Kidney epithelial cell (primary cell): Measurements from ENCODE around the gene ZNF597. TPM values are rescaled to one million over a fixed set of nuclear protein-coding genes. Genes with fewer than 3 reads are reported as not detected.

Experiments
- DNase-seq: peaks from one replicate; pipeline ENCODE4 v3.0.0-alpha.2; 2010; ENCODE audit warnings: low read depth
- H3K27me3 ChIP-seq: 2 replicates; pipeline ENCODE4 v1.6.0; 2011; ENCODE audit warnings: low read length; ENCODE audit not compliant: control insufficient read depth, insufficient read depth
- H3K36me3 ChIP-seq: 2 replicates; pipeline ENCODE4 v1.5.1; 2011; ENCODE audit warnings: low read length; ENCODE audit not compliant: control insufficient read depth, insufficient read depth
- H3K4me3 ChIP-seq: 2 replicates; pipeline ENCODE4 v1.5.1; 2011; ENCODE audit warnings: low read depth, mild to moderate bottlenecking, control low read depth, low read length
- total RNA-seq: library from RNA; depleted of rRNA; stranded (reverse); fragments of >200 nt; gene quantifications from 2 replicates; pipeline ENCODE4 v1.2.3, GENCODE V29; 2015
- TF ChIP-seq, protein P1 (sequence below): IDR thresholded peaks from 2 replicates; pipeline ENCODE4 v1.5.1; 2011; ENCODE audit warnings: mild to moderate bottlenecking, moderate library complexity, low read length, control low read depth, inconsistent platforms; ENCODE audit not compliant: insufficient read depth, poor library complexity, severe bottlenecking

The ZNF597 gene
- total RNA-seq, 1 donor from 2014 or later: 1.7 TPM

DNA sequence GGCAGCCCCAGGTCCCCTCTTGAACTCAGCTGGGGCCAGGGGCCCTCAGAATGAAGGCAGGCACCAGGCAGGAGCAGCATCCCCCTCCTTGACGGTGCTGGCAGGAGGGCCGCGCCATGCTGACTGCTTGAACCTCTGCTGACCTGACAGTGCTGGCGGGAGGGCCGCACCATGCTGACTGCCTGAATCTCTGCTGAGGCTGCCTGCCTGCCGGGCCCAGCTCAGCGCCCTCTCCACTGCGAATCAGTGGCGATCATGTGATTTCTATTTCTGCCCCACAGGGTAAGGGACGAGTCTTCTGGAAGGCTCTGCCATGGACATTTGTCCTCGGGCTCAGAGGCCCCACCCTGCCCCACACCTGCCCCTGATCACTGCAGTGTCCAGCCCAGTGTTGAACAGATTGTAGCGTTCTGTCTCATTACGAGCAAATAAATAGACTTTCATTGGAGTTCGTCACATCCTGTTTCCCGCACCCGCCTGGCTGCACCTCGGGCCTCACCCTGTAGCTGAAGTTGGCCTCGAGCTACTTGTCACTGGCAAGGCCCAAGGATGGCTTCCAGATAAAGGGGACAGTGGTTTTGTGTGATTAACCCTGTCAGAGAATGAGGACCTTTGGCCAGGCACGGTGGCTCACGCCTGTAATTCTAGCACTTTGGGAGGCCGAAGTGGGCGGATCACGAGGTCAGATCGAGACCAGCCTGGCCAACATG is 43.4 kb upstream of the ZNF597 start:
- Histone ChIP-seq H3K27me3 (no peaks in the 10 kb centered on the region), H3K4me3 (no peak overlapping the region), H3K36me3 (peaks cover 5% of the 10 kb centered on the region)
- TF ChIP-seq, protein P1, sequence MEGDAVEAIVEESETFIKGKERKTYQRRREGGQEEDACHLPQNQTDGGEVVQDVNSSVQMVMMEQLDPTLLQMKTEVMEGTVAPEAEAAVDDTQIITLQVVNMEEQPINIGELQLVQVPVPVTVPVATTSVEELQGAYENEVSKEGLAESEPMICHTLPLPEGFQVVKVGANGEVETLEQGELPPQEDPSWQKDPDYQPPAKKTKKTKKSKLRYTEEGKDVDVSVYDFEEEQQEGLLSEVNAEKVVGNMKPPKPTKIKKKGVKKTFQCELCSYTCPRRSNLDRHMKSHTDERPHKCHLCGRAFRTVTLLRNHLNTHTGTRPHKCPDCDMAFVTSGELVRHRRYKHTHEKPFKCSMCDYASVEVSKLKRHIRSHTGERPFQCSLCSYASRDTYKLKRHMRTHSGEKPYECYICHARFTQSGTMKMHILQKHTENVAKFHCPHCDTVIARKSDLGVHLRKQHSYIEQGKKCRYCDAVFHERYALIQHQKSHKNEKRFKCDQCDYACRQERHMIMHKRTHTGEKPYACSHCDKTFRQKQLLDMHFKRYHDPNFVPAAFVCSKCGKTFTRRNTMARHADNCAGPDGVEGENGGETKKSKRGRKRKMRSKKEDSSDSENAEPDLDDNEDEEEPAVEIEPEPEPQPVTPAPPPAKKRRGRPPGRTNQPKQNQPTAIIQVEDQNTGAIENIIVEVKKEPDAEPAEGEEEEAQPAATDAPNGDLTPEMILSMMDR: no peak
- no peak for DNase-seq

DNA sequence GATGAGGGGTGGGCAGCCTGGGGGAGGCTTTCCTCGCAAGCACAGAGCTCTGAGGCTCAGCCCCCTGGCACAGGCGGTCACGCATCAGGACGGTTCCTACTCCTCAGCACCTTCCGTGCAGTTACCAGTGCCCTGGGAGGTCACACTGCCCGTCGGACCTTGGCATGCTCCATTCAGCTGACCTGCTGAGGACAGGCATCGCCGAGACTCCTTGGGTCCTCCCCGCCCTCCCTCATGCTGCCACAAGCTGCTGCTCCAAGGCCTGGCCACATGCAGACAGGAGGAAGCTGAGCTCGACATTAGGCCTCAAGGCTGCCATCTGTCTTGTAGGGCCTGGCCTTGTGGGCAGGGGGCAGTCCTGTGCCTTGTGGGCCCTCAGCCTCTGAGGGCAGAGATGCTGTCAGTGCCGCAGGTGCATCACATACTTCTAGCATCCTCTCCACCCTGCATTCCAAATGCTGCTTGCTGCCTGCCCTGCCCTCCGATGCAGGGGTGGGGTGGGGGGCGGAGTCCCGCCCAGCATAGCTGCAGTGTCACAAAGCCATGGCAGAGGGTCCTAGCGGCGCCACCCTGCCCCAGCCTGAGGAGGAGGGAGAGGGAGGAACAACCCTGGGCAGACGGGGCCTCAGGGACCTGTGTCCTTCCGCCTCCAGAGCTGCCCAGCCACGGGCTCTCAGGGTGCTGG is 42.7 kb upstream of the ZNF597 start:
- Histone ChIP-seq H3K4me3 (no peak overlapping the region), H3K27me3 (no peaks in the 10 kb centered on the region), H3K36me3 (peaks cover 5% of the 10 kb centered on the region)
- TF ChIP-seq, protein P1: no peak
- DNase-seq: no peak

DNA sequence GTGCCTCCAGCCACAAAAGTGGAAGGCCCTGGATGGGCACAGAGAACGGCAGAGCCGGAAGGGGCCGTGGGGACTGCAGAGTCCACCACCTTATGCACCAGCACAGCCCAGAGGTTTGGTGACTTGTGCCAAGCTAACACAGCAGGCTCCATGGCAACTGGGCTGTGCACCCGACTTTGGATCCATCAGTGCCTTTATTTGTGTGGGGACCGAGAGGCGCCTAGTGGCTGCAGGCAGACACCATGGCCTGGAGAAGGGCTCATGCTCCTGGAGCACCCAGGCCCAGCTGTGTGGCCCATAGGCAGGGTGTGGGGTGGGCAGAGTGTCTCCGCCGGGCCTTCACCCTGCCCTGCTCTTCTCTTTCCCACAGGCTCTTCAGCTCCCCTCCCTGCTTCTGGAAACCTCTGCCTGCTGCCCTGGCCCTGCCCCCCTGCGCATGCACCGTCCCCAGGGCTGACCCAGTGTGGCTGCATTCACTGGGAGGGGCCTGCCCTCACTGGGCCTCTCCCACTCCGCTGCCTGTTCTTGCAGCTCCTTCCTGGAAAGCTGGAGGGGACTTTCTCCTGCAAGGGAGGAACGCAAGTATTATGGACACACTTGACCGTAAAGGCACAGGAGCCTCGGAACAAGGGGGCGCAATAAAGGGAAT is 41.9 kb upstream of the ZNF597 start:
- Histone ChIP-seq H3K36me3 (peaks cover 5% of the 10 kb centered on the region), H3K4me3 (no peak overlapping the region), H3K27me3 (no peaks in the 10 kb centered on the region)
- DNase-seq: no peak
- TF ChIP-seq, protein P1: no peak

DNA sequence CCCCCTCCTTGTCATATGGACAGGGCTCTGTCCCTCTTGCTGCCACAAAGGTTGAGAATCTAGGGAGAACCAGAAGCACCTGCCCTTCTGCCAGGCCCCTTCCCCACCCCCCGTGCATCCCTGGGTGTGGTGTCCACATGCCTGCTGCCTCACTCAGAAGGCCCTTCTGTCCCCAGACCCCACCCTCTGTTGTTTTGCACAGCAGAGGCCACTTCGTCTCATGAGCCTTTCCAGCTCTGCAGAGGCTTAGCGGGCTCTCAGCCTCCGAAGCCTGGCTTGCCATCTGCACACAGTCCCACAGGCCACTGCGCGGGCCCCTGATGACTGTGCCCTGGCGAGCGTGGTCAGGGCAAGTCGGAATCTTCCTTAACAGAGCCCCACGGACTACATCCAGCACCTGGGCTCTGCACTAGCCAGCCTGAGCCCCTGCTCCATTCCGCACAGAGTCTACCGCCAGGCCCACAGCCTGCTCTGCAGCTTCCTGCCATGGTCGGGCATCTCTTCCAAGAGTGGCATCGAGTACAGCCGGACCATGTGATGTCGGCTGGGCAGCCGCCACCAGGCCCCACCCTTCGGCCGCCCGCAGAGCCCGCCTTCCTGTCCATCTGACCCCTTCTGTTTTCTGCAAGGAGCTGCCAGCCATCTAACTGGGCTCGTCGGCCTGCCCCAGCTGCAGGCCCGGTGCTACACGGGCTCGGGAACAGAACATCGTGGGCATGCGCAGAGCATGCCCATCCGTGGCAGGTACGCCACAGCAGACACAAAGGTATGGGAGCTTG is 41.2 kb upstream of the ZNF597 start:
- Histone ChIP-seq H3K4me3 (no peak overlapping the region), H3K36me3 (peaks cover 5% of the 10 kb centered on the region), H3K27me3 (no peaks in the 10 kb centered on the region)
- TF ChIP-seq, protein P1: no peak
- no peak for DNase-seq

DNA sequence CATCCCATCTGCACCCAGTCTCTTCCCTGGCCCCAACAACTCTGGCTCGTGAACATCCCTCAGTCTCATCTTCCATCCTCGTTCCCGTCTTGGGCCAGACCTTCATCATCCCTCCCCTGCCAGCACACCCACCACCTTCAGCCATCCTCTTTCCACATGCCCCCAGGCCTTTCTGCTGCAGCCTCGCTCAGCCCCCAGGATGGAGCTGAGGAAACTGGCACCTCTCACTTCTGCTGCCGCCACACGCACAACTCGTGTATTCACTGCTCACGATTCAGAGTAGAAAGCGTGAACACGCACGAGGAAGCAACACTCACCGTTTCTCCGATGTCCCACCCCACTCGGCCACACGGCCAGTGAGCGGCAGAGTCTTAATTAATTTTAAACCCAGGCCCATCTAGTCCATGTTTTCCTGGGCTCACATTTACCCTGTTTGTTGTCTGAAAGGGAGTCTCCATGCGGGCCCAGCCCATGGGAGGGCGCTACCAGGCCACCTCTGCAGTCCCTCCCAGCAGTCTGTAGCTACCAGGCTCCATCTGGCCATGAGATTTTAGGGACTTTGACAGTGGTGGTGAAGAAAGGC is 39.4 kb upstream of the ZNF597 start:
- TF ChIP-seq, protein P1: no peak
- H3K27me3 ChIP-seq: no peaks in the 10 kb centered on the region
- no peak for DNase-seq
- no peak overlapping the region for H3K4me3 ChIP-seq
- peaks cover 5% of the 10 kb centered on the region for H3K36me3 ChIP-seq
